A549 treated with RU486 at 1 μM for 4 hours (cell line): ENCODE data around the gene TBL2. TPM values are rescaled to one million over a fixed set of nuclear protein-coding genes. Genes with fewer than 3 reads are reported as not detected.

Experiments used
- total RNA-seq: library from RNA; stranded (reverse); fragments of 200-300 nt; extraction: Qiagen RNA extraction; gene quantifications from 5 replicates; pipeline ENCODE4 v1.2.3, GENCODE V29; 2022; ENCODE audit warnings: low read depth

TBL2 gene, protein sequence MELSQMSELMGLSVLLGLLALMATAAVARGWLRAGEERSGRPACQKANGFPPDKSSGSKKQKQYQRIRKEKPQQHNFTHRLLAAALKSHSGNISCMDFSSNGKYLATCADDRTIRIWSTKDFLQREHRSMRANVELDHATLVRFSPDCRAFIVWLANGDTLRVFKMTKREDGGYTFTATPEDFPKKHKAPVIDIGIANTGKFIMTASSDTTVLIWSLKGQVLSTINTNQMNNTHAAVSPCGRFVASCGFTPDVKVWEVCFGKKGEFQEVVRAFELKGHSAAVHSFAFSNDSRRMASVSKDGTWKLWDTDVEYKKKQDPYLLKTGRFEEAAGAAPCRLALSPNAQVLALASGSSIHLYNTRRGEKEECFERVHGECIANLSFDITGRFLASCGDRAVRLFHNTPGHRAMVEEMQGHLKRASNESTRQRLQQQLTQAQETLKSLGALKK
- total RNA-seq = 54.2 to 57.6 TPM (median 55.2 TPM) in 5 replicates

DNA sequence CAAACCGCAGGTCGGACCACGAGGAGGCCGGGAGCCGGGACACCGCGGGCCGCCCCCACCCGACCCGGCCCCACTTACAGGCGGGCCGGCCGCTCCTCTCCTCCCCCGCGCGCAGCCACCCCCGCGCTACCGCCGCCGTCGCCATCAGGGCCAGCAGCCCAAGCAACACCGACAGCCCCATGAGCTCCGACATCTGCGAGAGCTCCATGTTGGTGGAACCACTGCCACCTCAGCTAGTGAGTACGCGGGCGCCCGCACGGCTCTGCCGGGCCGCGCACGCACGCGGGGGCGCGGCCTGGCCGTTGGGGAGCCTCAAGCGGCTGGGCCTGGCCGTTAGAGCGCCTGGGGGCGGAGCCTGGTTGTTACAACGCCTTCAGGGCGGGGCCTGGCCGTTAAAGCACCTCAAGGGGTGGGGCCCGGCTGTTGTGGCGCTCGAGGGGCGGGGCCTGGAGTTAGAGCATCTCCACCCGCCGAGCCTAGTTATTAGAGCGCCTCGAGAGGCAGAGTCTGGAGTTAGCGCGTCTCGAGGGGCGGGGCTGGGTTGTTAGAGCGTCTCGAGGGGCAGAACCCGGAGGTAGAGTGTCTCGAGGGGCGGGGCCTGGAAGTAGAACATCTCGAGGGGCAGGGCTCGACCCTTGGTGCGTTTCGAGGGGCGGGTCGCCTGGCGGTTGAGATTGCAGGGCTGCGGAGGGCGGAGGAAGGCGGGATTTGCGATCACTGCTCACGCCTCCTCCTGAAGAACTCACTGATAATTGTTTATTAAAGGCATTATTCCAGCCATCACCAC is at the start of gene TBL2:
Gene TBL2 (minus strand): TSS at position 238 of the 787 bp plus-strand sequence. CDS start 30 bp downstream, at position 208.

DNA sequence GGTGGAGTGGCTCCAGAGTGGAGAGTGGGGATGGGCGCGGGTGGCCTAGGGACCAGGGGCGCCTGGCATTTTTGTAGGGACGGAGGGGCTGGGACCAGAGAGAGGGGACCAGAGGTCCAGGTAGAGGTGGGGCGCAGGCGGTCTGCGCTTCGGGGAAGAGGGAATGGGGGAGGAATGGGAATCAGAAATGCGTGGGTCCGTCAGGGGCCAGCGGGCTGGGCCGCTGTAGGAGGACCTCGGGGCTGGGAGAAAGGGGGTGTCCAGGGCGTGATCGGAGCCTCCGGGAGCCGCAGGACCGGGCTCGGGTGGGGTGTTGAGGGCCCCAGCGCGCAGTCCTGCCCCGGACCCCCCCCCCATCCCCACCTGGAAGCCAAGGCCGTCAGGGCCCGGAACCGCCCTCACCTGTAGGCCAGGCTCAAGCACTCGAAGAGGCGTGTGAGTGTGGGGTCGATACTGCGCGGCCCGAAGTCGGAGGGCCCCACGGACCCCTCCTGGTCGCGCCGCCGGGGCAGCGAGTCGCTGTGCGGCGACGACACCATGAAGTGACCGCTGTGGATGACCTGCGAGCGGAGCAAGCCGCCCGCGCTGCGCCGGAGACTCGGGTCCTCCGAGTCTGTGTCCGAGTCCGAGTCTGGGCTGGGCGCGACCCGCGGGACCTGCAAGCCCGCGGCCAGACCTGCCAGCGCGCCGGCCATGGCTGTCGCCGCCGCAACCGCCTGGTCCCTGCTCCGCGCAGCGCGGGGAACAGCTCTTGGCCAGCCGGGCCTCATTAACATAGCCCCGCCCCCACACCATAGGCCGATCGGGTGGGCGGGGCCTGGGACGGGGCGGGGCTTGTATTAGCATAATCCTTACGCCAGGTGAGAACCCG is 45.7 kb upstream of the TBL2 start, which contains the start of gene MLXIPL:
Gene MLXIPL (minus strand): TSS at position 725 of the 871 bp plus-strand sequence. CDS start 30 bp downstream, at position 695.

DNA sequence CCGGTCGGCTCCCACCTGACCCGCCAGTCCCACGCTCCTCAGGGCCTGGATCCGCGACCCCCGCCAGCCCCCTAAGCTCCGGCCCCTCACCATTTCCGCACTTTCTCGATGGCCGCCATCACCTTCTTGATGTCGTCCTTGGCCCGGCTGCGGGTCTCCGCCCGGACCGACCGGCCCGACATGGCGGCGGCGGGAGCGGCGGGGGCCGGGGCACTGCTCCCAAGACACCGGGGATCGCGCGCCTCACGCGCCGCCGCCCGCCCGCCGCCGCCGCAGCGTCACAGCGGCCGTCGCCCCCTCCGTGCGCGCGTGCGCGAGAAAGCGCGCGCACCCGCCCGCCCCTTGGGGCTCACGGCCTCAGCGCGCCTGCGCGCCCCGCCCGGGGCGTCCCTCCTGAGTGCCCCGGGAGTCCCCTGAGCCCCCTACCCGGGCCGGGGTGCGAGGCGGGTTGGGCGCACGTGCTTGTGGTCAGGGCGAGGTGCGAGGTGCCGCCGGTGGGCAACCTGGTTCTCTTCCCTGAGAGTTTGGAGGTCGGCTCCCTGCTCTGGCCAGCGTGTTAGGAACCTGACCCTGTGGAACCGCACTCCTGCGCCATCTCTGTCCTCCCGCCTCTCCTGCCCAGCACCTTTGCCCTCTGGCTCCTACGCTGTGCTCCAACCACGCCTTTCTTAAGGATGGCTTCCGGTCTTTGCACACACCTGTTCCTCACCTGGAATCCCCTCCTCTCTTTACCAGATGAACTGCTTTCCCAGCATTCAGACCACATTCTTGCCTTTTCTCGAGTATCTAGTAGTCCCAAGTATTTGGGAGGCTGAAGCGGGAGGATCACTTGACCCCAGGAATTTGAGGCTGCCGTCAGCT is 20.8 kb downstream of the TBL2 start, which contains the start of gene BCL7B:
Gene BCL7B (minus strand): TSS at position 294 of the 861 bp plus-strand sequence. CDS start 112 bp downstream, at position 182.

DNA sequence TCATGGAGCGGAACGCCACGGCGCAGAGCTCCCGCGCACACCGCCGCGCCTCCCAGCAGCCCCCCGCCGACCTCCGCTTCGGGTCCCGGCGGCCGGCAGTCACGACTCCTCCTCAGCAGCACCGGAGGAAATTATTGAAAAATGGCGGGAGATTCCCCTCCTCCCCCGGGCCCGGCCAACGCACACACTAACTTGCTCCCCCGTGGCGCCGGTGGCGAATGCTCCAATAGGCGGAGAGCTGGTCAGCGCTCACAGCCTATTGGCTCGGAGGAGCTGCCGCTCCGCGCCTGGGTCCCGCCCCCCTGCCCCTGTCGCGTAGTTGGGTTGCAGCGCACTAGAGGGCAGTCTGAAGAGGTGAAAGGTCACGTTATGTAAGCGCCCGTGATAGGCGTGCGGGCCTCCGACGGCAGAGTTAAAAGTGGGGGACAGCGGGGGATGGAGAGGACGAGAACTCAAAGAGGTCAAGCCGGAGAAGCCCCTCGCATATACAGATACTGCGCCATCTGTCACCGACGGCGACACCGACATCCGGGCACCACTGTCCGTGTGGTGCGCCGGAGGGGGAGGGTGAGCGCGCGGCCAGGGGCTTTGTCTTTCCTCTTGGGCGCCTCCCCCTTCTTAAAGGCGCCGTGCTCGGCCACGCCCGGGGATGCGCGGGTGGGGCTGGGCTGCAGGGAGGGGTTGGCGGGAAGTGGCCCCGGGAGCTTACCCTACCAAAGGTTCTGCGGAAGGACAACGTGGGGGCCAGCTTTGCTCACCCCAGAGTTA is 56.1 kb downstream of the TBL2 start, which contains the start of gene BAZ1B:
Gene BAZ1B (minus strand): TSS at position 189 of the 768 bp plus-strand sequence. CDS start 360 bp downstream, outside the sequence.

Other genes with a start within 250 kb of the TBL2 start
- gene FZD9, start 144.8 kb downstream of the TBL2 start, total RNA-seq = 1.1 to 2.0 TPM (median 1.9 TPM) in 5 replicates
- 52.1 to 66.9 TPM (median 61.1 TPM) in 5 replicates for gene BAZ1B, start 56.3 kb downstream of the TBL2 start, total RNA-seq
- gene BCL7B, start 20.9 kb downstream of the TBL2 start, total RNA-seq = 64.3 to 77.7 TPM (median 72.6 TPM) in 5 replicates
- gene MLXIPL, start 45.9 kb upstream of the TBL2 start, total RNA-seq = 0.63 to 1.3 TPM (median 0.90 TPM) in 5 replicates
- gene VPS37D, start 89.3 kb upstream of the TBL2 start, total RNA-seq = 2.9 to 6.0 TPM (median 5.1 TPM) in 5 replicates
- 6.9 to 10.5 TPM (median 10.2 TPM) in 5 replicates for gene DNAJC30, start 104.9 kb upstream of the TBL2 start, total RNA-seq
- 126 to 174 TPM (median 136 TPM) in 5 replicates for gene BUD23, start 105.0 kb upstream of the TBL2 start, total RNA-seq
- gene STX1A, start 141.1 kb upstream of the TBL2 start, total RNA-seq = 58.5 to 80.4 TPM (median 70.2 TPM) in 5 replicates
- gene ABHD11, start 160.2 kb upstream of the TBL2 start, total RNA-seq = 20.5 to 29.3 TPM (median 24.9 TPM) in 5 replicates
- 1.4 to 3.4 TPM (median 2.9 TPM) in 5 replicates for gene CLDN3, start 191.7 kb upstream of the TBL2 start, total RNA-seq